GM18867 (cell line): ENCODE measurements around the gene MYOT.

Source experiments
- ATAC-seq: cut with Tn5 transposase; IDR thresholded peaks from one replicate; pipeline ENCODE4 v1.9.1; 2021; ENCODE audit warnings: mild to moderate bottlenecking, moderate library complexity; ENCODE audit not compliant: unreplicated experiment

The MYOT gene, protein sequence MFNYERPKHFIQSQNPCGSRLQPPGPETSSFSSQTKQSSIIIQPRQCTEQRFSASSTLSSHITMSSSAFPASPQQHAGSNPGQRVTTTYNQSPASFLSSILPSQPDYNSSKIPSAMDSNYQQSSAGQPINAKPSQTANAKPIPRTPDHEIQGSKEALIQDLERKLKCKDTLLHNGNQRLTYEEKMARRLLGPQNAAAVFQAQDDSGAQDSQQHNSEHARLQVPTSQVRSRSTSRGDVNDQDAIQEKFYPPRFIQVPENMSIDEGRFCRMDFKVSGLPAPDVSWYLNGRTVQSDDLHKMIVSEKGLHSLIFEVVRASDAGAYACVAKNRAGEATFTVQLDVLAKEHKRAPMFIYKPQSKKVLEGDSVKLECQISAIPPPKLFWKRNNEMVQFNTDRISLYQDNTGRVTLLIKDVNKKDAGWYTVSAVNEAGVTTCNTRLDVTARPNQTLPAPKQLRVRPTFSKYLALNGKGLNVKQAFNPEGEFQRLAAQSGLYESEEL

DNA sequence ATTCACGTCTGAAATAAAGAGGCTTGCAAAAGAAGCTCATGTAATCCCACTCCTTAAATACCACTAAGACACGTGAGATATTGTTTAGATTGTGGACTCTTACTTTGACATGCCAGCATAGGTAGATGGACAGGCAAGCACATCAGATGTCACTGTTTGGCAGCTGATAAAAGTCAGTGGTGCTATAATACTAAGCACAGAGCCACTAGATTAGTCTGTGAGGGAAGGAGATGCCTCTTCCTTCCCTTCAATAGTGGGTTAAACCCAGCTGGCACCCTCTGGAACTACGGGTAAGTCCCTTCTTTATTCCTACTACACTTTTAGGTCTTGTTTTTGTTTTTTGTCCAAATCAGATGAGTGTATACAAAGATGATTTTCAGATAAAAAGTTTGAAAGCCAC is at the start of gene MYOT:
TSS of gene MYOT (plus strand) at position 197 of the 400 bp plus-strand sequence. CDS start 2,792 bp downstream, outside the sequence.
- ATAC-seq, result no peak

DNA sequence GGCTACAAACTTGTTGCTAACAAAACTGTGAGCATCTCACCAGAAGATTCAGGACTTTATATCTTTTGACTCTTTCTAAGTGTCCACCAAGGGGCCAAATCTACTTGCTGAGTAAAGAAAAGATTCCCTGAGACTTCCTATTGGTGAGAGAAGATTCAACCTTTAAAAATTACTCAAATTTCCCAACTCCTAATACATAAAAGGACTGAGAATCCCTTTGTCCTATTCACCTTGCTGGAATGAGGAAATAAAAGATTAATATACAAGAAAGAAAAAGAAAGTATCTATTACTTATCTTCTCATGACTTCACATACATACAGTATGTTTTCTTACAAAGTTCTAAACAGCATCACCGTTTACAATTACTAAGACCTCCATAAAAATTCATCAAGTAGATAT is 47.9 kb upstream of the MYOT start:
- ATAC-seq, result no peak

DNA sequence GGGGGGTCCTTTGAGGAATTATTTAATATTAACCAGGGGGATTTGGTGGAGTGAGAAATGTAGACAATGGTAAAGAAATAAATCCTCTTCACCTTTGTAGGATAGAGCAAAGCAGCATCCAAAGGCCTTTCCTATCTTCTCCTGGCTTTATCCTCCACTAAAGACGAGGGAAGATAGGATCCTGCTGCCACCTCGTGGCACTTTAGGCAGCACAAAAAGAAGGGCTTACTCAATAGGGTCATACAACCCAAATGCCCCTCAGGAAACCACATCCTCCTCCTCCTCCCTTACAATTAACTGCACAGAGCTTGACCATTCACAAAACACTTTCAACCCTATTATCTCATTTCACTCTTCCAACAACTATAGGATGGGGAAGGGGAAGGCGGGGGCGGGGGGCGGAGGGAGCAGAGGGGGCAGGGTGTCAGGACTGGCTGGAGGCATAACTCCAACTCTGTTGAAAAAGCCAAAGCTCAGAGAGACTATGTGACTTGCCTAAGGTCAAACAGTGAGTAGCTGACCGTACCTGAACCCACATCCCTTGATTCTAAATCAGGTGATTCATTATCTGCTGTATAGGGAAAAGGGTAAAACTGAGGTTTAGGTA is 45.4 kb upstream of the MYOT start:
- ATAC-seq, result no peak

DNA sequence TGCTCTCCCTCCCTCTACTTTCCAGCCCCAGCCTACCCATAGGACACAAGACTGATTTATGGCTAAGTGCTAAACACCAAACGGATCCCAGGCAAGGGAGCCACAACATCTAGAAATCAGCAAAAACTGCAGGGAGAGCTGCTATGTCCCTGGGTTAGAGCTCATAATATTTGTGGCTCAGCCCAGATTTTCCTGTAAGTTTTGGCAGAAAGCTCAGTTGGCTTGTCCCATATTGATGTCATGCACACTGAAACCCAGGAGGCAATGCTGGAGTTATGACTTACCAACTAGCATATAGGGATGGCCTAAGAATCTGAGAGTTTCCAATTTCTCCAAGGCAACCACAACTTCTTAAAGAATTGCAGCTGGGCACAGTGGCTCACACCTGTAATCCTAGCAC is 44.7 kb upstream of the MYOT start:
- ATAC-seq, result no peak

DNA sequence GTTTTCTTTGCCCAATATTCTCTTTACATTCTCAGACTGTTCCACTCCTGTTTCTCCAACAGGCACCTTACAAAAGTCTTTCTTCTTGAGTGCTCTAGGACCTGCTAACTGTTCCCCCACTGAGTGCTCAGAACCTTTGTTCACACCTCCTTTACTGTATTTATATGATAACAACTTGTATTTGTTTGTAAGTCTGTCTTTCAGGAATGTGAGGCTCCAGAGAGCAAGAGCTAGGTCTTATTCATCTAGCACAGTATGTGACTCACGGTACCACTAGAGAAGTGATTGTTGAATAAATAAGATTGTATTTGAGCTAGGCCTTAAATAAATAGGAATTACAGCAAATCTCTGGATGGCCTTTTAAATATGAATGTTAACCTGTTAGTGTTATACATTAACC is 42.5 kb upstream of the MYOT start:
- ATAC-seq, result no peak

DNA sequence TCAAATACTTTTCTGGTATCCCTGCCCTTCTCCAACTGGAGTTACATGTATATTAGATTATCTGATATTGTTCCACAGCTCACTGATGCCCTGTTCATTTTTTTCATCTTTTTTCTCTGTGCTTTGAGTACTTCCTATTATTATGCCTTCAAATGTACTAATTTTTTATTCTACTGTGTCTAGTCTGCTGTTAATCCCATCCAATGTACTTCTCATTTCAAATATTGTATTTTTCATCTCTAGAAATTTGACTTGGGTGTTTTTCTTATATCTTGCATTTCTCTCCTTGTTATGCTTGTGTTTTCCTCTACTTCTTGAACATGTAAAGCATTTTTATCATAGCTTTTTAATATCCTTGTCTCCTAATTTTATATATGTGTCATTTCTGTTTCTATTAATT is 41.6 kb upstream of the MYOT start:
- no peak for ATAC-seq

DNA sequence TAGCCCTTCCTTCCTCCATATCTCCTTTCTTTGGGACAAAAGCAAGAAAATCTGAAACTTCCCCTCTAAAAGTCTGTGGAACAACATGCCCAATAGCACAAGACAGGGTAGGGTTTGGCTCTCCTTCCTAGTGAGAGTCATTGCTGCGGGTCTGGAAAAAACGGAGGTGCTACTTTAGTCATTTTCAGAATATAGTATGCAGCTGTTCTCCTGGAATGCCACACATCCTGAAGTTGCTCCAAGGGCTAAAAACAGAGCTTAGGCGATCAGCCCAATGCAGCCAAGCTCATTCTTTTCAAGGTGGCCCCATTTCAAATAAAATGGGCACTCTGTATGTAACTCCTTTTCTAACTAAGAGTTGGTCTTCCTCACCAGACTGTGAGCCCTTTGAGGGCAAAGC is 39.5 kb upstream of the MYOT start:
- ATAC-seq, result no peak

DNA sequence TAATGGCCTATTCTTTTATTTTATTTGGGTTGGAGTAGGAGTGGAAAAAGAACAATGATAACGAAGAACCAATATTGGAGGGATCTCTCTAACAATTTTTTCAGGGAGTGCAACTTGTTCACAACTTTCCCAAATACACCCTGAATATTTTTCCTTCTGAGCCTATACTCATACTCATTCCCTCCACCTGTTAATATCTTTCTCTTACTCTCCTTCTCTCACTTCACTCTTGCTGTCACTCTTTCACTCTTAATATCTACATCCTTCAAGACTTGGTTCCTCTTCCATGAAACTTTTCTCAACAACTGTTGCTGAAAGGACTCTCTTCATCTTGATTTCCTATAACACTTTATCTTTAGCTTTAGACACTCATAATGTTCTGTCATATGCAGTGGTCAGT is 39.0 kb upstream of the MYOT start:
- no peak for ATAC-seq

DNA sequence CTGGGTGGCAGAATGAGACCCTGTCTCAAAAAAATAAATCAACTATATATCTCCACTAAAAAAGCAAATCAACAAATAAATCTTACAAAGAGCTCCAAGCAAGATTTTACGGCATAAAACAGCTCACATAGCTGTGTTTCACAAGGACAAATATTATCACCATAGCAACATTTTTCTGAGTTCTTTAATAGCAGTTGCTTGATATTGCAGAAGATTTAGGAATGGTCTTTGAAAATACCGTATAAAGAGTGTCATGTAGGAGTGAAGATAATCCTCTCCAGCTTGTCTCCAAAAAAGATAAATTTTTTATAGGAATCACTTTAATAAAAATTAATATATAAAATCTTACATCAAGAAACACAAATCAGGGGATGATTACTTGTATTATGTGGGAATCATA is 36.6 kb upstream of the MYOT start:
- ATAC-seq, result no peak

DNA sequence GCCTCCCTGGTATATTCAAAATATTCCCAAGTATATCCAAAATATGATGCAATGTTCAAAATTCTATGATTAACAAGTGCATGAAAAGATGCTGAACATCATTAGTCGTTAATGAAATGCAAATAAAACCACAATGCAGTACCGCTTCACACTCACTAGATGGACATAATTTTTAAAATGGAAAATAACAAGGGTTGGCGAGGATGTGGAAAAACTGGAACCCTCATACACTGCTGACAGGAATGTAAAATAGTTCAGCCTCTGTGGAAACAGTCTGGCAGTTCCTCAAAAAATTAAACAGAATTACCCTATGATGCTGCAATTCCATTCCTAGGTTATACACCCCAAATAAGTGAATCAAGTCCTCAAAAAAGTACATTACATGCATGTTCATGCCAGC is 36.1 kb upstream of the MYOT start:
- ATAC-seq, result no peak

DNA sequence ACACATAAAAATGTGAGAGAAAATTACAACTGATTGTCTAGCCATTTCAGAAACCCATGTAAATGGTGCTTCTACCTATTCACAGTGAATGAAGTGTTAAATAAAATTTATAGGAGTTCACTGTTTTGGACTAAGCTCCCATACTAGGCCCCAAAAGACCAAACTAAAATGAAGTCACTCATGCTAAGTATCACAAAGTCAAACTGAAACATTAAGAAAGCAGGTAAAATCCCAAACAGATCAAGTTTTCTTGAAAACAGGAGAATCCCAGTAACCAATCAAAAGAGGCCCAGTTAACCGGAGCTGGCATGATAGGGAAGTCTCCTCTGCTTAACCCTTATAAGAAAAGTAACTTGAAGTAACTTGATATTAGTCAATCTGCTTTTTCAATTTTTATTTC is 35.2 kb upstream of the MYOT start:
- ATAC-seq, result no peak

DNA sequence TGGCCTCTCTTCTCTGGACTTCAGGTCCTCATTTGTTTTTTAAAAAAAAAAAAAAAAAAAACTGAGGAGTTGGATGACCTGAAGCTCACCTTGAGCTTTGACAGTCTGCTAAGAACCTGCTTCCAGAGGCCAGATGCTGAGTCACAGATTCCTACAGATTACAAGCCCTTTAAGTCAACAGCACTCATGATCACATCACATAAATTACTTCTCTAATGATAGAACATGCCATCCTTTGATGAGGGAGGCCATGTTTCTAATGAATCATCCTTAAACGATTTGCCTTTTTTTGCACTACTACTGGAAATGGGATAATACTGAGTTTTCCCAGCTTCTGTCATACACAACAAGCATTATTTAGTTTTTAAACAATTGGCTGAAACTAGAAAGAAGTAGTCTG is 34.2 kb upstream of the MYOT start:
- no peak for ATAC-seq

DNA sequence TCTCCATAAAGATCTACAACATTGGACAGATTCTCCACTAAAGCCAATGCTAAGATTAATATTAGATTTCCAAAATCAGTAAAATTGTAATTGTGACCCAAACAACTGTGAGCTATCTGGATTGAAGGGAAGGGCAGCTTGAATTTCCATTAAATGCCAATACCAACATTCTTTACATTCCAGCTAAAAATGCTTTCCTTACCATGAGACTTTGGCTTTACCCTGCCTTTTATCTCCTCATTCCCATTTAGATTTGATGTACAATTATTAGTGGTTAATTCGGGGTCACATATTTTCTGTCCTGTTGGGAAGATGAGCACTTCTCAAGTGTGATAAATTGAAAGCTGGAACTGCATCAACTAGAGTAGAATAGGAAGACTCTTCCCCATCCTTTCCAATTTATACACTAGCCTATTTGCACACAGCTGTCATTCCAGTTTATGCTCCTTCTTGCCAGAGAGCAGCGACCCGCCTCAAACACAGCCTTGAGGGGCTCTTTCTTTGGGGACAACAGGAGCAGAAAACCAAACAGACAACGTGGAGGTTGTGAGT is 33.1 kb upstream of the MYOT start:
- no peak for ATAC-seq

DNA sequence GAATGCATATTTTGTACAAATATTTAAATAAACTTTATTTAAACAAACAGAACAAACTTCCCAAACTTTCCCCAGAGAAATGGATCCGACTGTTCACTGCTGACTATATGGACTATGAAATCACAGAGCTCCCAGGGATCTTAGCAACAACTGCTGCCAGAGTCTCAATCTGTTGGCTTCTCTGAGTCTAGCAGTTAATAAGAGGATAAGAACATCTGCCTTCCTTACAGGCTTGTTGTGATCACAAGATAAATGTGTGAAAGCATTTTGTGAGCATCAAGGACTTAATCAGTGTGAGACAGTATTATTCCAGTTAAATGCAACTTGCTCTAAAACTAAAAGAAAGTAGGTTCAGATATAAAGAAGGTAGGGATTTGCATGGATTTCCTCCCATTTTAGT is 31.4 kb upstream of the MYOT start:
- no peak for ATAC-seq

DNA sequence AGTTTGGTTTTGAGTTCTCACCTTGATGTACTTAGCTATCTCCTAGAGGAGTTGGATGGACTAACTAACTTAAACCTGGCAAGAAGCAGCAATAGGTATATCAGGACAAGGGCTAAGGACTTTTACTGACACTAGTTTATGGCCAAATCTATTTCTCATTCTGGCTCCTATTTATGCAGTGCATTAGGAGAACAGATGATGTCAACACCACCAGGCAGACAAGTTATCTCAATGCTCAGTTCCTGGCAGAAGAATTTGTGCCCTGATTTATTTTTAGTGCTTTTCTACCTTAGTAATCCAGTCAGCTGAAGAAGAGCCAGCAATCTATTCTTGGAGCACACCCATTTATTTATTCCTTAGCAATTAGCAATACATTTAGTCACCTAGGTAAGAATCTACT is 30.7 kb upstream of the MYOT start:
- ATAC-seq, result no peak

DNA sequence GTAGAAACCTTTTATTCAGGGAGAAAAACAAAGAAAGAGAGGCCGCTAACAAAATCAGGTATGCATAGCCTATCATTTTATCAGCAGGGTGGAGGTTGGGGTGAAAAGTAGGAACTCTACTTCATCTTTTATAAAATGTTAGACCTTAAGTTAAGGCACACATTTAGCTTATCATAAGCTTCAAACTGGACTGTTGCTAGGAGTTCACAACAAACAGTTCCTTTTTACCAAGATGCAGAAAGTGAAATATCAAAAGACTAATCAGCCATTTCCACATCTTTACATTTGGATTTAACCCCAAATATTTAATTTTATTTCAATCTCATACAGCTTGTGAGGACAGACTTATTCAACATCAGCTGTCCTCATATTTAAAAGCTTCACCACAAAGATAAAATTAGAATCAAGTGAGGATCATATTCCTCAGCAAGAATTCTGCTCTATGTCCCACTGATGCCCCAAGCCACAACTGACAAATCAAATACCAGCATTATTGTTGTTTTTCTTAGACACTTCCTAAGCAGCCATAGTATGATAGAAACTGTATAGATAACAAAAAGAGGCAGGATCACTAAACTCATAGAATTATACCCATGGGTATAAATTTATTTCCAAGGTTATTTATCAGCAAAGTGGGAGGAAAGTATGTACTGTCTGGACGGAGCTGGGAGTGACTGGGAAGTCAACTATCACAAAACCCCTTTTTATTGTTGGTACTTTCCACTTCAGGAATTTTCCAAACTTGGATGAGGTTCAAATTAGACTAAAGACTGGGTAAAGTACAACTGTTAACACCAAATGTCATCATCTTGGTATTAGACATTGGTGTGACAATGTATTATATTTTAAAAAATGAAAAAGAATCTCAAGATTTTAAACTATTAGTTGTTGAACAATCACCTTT is 29.9 kb upstream of the MYOT start:
- ATAC-seq, result no peak

DNA sequence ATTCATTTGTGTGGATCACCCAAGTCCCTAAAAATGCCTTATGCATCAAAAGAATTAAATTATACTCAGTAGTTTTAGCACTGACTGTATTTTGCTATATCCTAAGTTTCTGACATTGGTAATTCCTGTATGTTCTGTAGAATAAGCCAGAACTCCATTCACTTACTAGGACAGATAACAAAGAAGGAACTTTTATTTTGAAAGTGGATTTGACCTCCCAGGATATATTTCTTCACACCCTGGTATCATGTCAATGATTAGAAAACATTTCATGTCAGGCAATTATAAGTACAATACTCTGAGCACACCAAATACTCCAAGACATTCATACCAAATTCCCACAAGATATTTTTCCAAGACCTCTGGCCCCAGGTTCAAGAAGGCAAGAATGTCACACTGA is 28.7 kb upstream of the MYOT start:
- no peak for ATAC-seq

DNA sequence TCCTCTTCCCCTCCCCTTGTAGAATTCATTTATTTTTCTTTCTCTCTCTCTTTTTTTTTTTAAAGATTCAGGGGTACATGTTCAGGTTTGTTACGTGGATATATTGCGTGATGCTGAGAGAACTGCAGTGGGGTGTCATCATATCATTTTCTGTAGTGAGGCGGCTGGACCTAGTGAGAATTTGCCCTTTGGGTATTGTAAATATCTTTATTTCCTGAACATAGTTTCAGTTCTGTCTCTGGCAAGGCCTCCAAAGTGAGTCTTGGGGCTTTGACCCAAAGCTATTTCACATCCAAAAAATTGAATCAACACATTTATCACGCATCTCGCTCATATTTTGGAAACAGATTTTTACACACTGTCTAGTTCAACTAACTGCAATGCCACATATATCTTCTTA is 25.4 kb upstream of the MYOT start:
- peak; percentile 46 for ATAC-seq

DNA sequence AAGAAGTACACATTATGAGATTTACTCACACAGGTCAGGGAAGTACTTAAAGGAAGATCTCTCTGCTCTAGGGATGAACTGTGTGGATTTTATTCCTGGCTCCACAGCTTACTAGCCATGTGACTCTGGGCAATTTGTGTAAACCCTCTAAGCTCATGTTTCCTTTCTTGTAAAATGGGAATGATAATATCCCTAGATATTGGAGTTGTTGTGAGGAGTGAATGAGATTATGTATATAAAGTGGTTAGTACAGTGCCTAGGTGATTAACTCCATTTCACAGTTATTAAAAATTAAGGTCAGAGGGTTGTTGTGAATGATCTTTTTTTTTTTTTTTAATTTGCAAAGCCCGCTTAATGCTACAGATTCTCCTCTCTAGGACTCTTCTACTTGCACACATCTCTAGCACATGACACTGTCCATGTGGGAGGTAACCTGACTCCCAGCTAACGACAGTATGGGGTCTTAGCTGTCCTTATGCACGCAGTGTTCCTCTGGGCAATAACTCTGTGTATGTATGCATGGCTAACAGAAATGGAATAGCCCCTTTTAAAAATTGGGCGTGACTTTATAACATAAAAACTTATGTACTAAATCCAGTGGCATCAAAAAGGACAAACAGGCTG is 23.9 kb upstream of the MYOT start:
- ATAC-seq, result no peak

DNA sequence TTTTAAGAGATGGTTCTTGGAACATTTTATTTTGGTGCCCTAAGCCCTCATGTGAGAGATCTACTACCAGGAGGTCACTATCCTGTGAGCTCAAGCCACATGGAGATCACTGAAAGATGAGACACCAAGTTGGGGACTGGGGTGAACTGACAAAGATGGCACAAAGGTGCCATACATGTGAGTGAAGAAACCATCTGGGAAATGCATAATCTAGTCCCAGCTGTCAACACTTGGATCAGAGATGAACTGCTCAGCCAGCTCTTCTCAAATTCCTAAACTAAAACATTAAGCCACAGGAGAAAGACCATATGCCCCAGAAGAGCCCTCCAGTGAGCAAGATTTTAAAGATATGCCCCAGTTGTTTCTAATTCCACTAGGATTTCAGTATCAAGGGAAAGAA is 22.2 kb upstream of the MYOT start:
- no peak for ATAC-seq

DNA sequence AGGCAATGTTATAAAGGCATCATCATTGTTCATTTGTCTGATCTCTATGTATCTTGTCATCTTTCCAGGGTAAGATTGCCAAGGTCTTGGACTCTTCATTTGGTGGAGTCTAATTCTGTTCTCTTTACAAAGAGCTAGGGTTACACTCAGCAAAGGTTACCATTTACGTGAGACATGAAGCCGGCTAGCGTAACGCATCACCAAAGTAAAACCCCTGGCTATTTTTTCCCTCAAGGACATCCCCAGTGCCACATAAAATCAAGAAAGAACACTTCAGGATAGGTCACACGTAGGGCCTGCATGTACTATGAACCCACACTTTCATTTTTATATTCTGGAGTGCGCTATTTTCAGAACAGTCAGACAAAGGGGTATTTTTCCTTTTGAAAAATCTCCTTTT is 20.0 kb upstream of the MYOT start:
- no peak for ATAC-seq
